ENCODE data around the gene LGR6.

GRCh38 chr1:202247104-202247503 is 53.5 kb downstream of the LGR6 start:
- TF ChIP-seq ARNTL (CRISPR knock-in tag; IDR thresholded peaks at IDR 0.05; ENCODE audit: borderline replicate concordance, low read depth) (no peak), PATZ1 (CRISPR knock-in tag; IDR thresholded peaks at IDR 0.05; ENCODE audit: borderline replicate concordance) (no peak), TSHZ2 (CRISPR knock-in tag; IDR thresholded peaks at IDR 0.05) (no peak), ISL1 (CRISPR knock-in tag; IDR thresholded peaks at IDR 0.05) (no peak), RARB (CRISPR knock-in tag; IDR thresholded peaks at IDR 0.05) (no peak)
